Suprapubic skin (tissue), 4 donors: ENCODE measurements around the gene RETREG2. TPM values are rescaled to one million over a fixed set of nuclear protein-coding genes. Genes with fewer than 3 reads are reported as not detected.

ENCODE experiments used
- DNase-seq, 2 donors: peaks; one replicate each; pipeline ENCODE4 v3.0.0-alpha.2; 2019; ENCODE audit warnings: low spot score in 2 of 2
- H3K27ac ChIP-seq: fragments of 200-600 bp; sonication (generic); one replicate; pipeline ENCODE4 v1.5.1; 2019
- H3K27me3 ChIP-seq: fragments of 200-600 bp; sonication (generic); one replicate; pipeline ENCODE4 v1.5.1; 2019
- H3K36me3 ChIP-seq: fragments of 200-600 bp; sonication (generic); one replicate; pipeline ENCODE4 v1.5.1; 2019
- H3K4me1 ChIP-seq: fragments of 200-600 bp; sonication (generic); one replicate; pipeline ENCODE4 v1.5.1; 2019
- H3K4me3 ChIP-seq: fragments of 200-600 bp; sonication (generic); one replicate; pipeline ENCODE4 v1.5.1; 2019; ENCODE audit warnings: mild to moderate bottlenecking
- H3K9me3 ChIP-seq: fragments of 200-600 bp; sonication (generic); one replicate; pipeline ENCODE4 v1.5.1; 2019
- CTCF ChIP-seq, 2 donors: fragments of 200-600 bp in 1 of 2; fragments of 450-650 bp in 1 of 2; sonication (generic) in 1 of 2; IDR thresholded peaks; one replicate each; pipeline ENCODE4 v1.5.1; 2016 to 2019; ENCODE audit warnings: antibody characterized with exemption in 2 of 2, mild to moderate bottlenecking in 1 of 2, moderate library complexity in 1 of 2
- EP300 ChIP-seq: sonication (generic); formaldehyde crosslinking; IDR thresholded peaks from one replicate; pipeline ENCODE4 v1.6.1; 2017; ENCODE audit warnings: antibody characterized with exemption
- POLR2A ChIP-seq, 2 donors: fragments of 450-650 bp; IDR thresholded peaks; one replicate each; pipeline ENCODE4 v1.6.1; 2017; ENCODE audit warnings: antibody characterized with exemption in 2 of 2, mild to moderate bottlenecking in 2 of 2, moderate library complexity in 2 of 2
- POLR2AphosphoS5 ChIP-seq, 3 donors: sonication (generic); formaldehyde crosslinking; IDR thresholded peaks; one replicate each; pipeline ENCODE4 v1.6.1; 2017; ENCODE audit warnings: antibody characterized with exemption in 3 of 3
- whole genome bisulfite sequencing: methylation state at CpG from one replicate; pipeline ENCODE4 v1.1.5; 2018; 5-methylcytosine and 5-hydroxymethylcytosine counted together
- total RNA-seq, 4 donors: library from RNA; depleted of rRNA; stranded (reverse); fragments of >200 nt; gene quantifications; one replicate each; pipeline ENCODE4 v1.1.0, GENCODE V29; 2016

Gene RETREG2
- total RNA-seq, 4 donors from 2014 or later, result 61.0 to 106 (median 91.9) TPM

GRCh38 chr2:219174146-219174545 lies 3.9 kb upstream of the RETREG2 start:
- DNase-seq, result no peak

GRCh38 chr2:219174801-219175200 lies 3.3 kb upstream of the RETREG2 start:
- Histone ChIP-seq H3K4me1 (peaks cover 47% of the 10 kb centered on the region), H3K27me3 (no peaks in the 10 kb centered on the region), H3K36me3 (peaks cover 37% of the 10 kb centered on the region), H3K9me3 (no peaks in the 10 kb centered on the region), H3K4me3 (no peak overlapping the region), H3K27ac (no peak overlapping the region)
- peak in 1 of 2 donors; percentile 38 for DNase-seq
- no peak for TF ChIP-seq CTCF (IDR thresholded peaks at IDR 0.05)
- no peak for TF ChIP-seq EP300
- TF ChIP-seq POLR2A (IDR thresholded peaks at IDR 0.05), result no peak
- 80% methylated on average over 7 of the region's 7 CpGs for WGBS

More at GRCh38 chr2:219174146-219174545, 3.9 kb upstream of the RETREG2 start:
- no peaks in the 10 kb centered on the region for H3K9me3 ChIP-seq
- WGBS, result 84% methylated on average over 3 of the region's 3 CpGs
- no peak overlapping the region for H3K4me3 ChIP-seq
- peaks cover 33% of the 10 kb centered on the region for H3K36me3 ChIP-seq
- no peaks in the 10 kb centered on the region for H3K27me3 ChIP-seq
- TF ChIP-seq CTCF (IDR thresholded peaks at IDR 0.05) (no peak), EP300 (no peak), POLR2AphosphoS5 (IDR thresholded peaks at IDR 0.05) (no peak), POLR2A (IDR thresholded peaks at IDR 0.05) (no peak)
- peaks cover 40% of the 10 kb centered on the region for H3K4me1 ChIP-seq
- no peak overlapping the region for H3K27ac ChIP-seq

GRCh38 chr2:219175486-219175885 lies 2.6 kb upstream of the RETREG2 start:
- no peak for TF ChIP-seq CTCF (IDR thresholded peaks at IDR 0.05)
- TF ChIP-seq POLR2A (IDR thresholded peaks at IDR 0.05), result no peak
- no peak for TF ChIP-seq POLR2AphosphoS5 (IDR thresholded peaks at IDR 0.05)
- TF ChIP-seq EP300, result no peak
- DNase-seq, result peak in 1 of 2 donors; percentile 35
- Histone ChIP-seq H3K4me1 (peaks cover 50% of the 10 kb centered on the region), H3K27ac (no peak overlapping the region), H3K4me3 (peak overlapping the region; percentile 85), H3K36me3 (peaks cover 44% of the 10 kb centered on the region), H3K9me3 (no peaks in the 10 kb centered on the region), H3K27me3 (no peaks in the 10 kb centered on the region)
- WGBS, result 78% methylated on average over 7 of the region's 7 CpGs

DNA sequence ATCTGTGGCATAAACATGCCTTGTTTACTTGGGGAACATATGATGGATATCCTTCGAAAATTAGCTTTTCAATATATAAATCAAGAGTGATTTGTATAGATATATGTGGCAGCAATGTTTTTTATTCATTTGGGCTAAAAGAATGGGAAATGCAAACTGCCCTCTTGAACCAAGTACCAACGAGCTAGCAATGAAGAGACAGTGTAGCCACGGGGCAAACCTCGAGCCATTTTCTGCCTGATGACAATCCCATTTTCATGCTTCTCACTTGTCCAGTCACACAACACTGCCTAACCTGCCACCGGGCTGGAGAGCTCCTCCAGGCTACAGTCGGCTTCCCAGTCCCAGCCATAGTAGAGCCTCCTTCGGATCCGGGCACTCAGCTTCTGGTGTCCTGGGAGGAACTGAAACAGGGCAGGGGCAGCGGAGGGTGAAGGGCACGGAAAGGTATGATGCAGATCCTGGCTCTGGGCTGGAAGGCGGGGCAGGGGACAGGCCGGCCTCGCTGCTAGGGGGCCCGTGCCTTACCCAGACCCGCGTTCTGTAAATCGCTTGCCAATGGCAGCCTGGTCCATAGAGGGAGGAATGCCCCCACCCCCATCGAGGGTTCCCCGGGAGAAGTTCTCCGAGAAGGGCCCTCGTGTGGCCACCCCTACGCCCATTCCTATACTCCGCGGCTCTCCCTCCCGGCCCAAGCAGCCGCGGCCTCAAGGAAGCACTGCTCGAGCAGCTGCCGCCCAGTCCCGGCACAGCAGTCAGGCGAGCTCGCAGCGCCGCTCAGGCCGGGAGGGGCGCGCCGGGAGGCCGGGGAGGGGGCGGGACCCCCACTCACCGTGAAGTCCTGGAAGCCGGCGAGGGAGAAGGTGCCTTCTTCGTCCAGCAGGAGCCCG lies 1.9 kb upstream of the RETREG2 start:
- TF ChIP-seq CTCF (IDR thresholded peaks at IDR 0.05) (no peak), EP300 (no peak), POLR2AphosphoS5 (IDR thresholded peaks at IDR 0.05) (no peak), POLR2A (IDR thresholded peaks at IDR 0.05) (no peak)
- peaks cover 51% of the 10 kb centered on the region for H3K36me3 ChIP-seq
- H3K4me1 ChIP-seq, result peaks cover 45% of the 10 kb centered on the region
- WGBS, result 2% methylated on average over 30 of the region's 45 CpGs
- H3K4me3 ChIP-seq, result peak overlapping the region; percentile 85
- H3K9me3 ChIP-seq, result no peaks in the 10 kb centered on the region
- H3K27me3 ChIP-seq, result no peaks in the 10 kb centered on the region
- DNase-seq, result peak in 1 of 2 donors; percentile 78
- H3K27ac ChIP-seq, result peak overlapping the region; percentile 99

GRCh38 chr2:219176818-219177551 lies 1.1 kb upstream of the RETREG2 start, which contains the start of gene CNPPD1:
Gene CNPPD1, minus strand, starts transcription at chr2:219176925. Its CDS starts 97 bp downstream, at chr2:219176828.
- peaks cover 39% of the 10 kb centered on the region for H3K4me1 ChIP-seq
- TF ChIP-seq CTCF (IDR thresholded peaks at IDR 0.05) (no peak), EP300 (no peak), POLR2A (IDR thresholded peaks at IDR 0.05) (peak; percentile 83 to 88), POLR2AphosphoS5 (IDR thresholded peaks at IDR 0.05) (peak; percentile 81 to 94 (median 82))
- peaks cover 56% of the 10 kb centered on the region for H3K36me3 ChIP-seq
- peak; percentile 92 to 93 for DNase-seq
- no peaks in the 10 kb centered on the region for H3K27me3 ChIP-seq
- H3K27ac ChIP-seq, result peak within 1 kb of the TSS; percentile 99
- H3K9me3 ChIP-seq, result no peaks in the 10 kb centered on the region
- 1% methylated on average over 38 of the region's 69 CpGs for WGBS
- H3K4me3 ChIP-seq, result peak within 1 kb of the TSS; percentile 85
